ENCODE results near the gene EXT2. TPM values are rescaled to one million over a fixed set of nuclear protein-coding genes. Genes with fewer than 3 reads are reported as not detected.

EXT2 gene
- total and polyA plus RNA-seq, 3 donors from 2014 or later = 47.5 to 71.2 (median 60.9) TPM

- no peaks in the 10 kb centered on the region for H3K9me3 ChIP-seq
- TF ChIP-seq CTCF (IDR thresholded peaks at IDR 0.05) (no peak), POLR2A (IDR thresholded peaks at IDR 0.05) (no peak)
- no peaks in the 10 kb centered on the region for H3K27me3 ChIP-seq
- 50 to 55% methylated on average over 14 to 17 of the region's 17 CpGs for WGBS, 2 donors
- no peak overlapping the region for H3K27ac ChIP-seq
- H3K4me1 ChIP-seq = peaks cover 13% of the 10 kb centered on the region
- intact Hi-C loops (cut with DNase I; ENCODE audit: low total_unique reads) = no loop called here
- no peaks in the 10 kb centered on the region for H3K36me3 ChIP-seq (ENCODE audit: low read depth, missing control alignments)
- no peak overlapping the region for H3K4me3 ChIP-seq
- peak; percentile 73 for DNase-seq
Observed at GRCh38 chr11:44269369-44270351, 174.2 kb downstream of the EXT2 start.

- TF ChIP-seq POLR2A (IDR thresholded peaks at IDR 0.05) (no peak), CTCF (IDR thresholded peaks at IDR 0.05) (no peak)
- Histone ChIP-seq H3K4me1 (peaks cover 13% of the 10 kb centered on the region), H3K27ac (no peak overlapping the region), H3K27me3 (no peaks in the 10 kb centered on the region), H3K4me3 (no peak overlapping the region), H3K9me3 (no peaks in the 10 kb centered on the region), H3K36me3 (ENCODE audit: low read depth, missing control alignments) (no peaks in the 10 kb centered on the region)
- intact Hi-C loops (cut with DNase I; ENCODE audit: low total_unique reads) = no loop called here
- no peak for DNase-seq
- WGBS, 2 donors = 86% methylated on average over 2 to 20 of the region's 20 CpGs
Observed at GRCh38 chr11:44270403-44271273, 175.2 kb downstream of the EXT2 start.

- intact Hi-C loops (cut with DNase I; ENCODE audit: low total_unique reads) = no loop called here
- no peak for TF ChIP-seq POLR2A (IDR thresholded peaks at IDR 0.05)
- TF ChIP-seq CTCF (IDR thresholded peaks at IDR 0.05) = no peak
- H3K9me3 ChIP-seq = no peaks in the 10 kb centered on the region
- DNase-seq = no peak
- no peak overlapping the region for H3K27ac ChIP-seq
- no peaks in the 10 kb centered on the region for H3K36me3 ChIP-seq (ENCODE audit: low read depth, missing control alignments)
- peaks cover 13% of the 10 kb centered on the region for H3K4me1 ChIP-seq
- 85 to 94% methylated on average over 6 of the region's 6 CpGs for WGBS, 2 donors
- H3K4me3 ChIP-seq = no peak overlapping the region
- H3K27me3 ChIP-seq = no peaks in the 10 kb centered on the region
Observed at GRCh38 chr11:44271286-44271685, 175.8 kb downstream of the EXT2 start.

GRCh38 chr11:44274404-44274803 lies 178.9 kb downstream of the EXT2 start:
- no peaks in the 10 kb centered on the region for H3K9me3 ChIP-seq
- DNase-seq = no peak
- H3K4me1 ChIP-seq = peaks cover 13% of the 10 kb centered on the region
- H3K27ac ChIP-seq = no peak overlapping the region
- TF ChIP-seq POLR2A (IDR thresholded peaks at IDR 0.05) = no peak
- TF ChIP-seq CTCF (IDR thresholded peaks at IDR 0.05) = no peak
- intact Hi-C loops (cut with DNase I; ENCODE audit: low total_unique reads) = no loop called here
- 97 to 100% methylated on average over 1 of the region's 1 CpG for WGBS, 2 donors
- H3K4me3 ChIP-seq = no peak overlapping the region
- no peaks in the 10 kb centered on the region for H3K36me3 ChIP-seq (ENCODE audit: low read depth, missing control alignments)
- H3K27me3 ChIP-seq = no peaks in the 10 kb centered on the region

Data from testis (tissue), 3 donors.